HG03064 (cell line): ENCODE results near the gene HOXA7.

ENCODE experiments used
- ATAC-seq: cut with Tn5 transposase; IDR thresholded peaks from one replicate; pipeline ENCODE4 v1.9.1; 2021; ENCODE audit warnings: low read depth; ENCODE audit not compliant: unreplicated experiment

Gene HOXA7

GRCh38 chr7:27182861-27183681 is 26.6 kb upstream of the HOXA7 start:
- ATAC-seq: no peak

GRCh38 chr7:27182285-27182841 is 25.9 kb upstream of the HOXA7 start:
- no peak for ATAC-seq

- ATAC-seq: no peak
Measured at GRCh38 chr7:27181795-27182275, 25.4 kb upstream of the HOXA7 start.

- ATAC-seq: no peak
Measured at GRCh38 chr7:27180431-27181420, 24.3 kb upstream of the HOXA7 start.

- ATAC-seq: no peak
Measured at GRCh38 chr7:27179503-27180430, 23.3 kb upstream of the HOXA7 start.

- ATAC-seq: no peak
Measured at GRCh38 chr7:27179030-27179429, 22.6 kb upstream of the HOXA7 start.

GRCh38 chr7:27178366-27178765 is 21.9 kb upstream of the HOXA7 start:
- ATAC-seq: no peak

- no peak for ATAC-seq
Measured at GRCh38 chr7:27177795-27178320, 21.4 kb upstream of the HOXA7 start.

GRCh38 chr7:27176962-27177794 is 20.7 kb upstream of the HOXA7 start:
- ATAC-seq: no peak

GRCh38 chr7:27176524-27176845 is 20.0 kb upstream of the HOXA7 start:
- ATAC-seq: no peak

- no peak for ATAC-seq
Measured at GRCh38 chr7:27175626-27176523, 19.4 kb upstream of the HOXA7 start.

GRCh38 chr7:27174874-27175625 is 18.6 kb upstream of the HOXA7 start:
- ATAC-seq: no peak

GRCh38 chr7:27173956-27174873 is 17.7 kb upstream of the HOXA7 start, which contains the start of gene HOXA10:
Gene HOXA10, minus strand, starts transcription at chr7:27174320. Its CDS starts 14 bp downstream, at chr7:27174306.
- ATAC-seq: no peak

GRCh38 chr7:27173511-27173955 is 17.1 kb upstream of the HOXA7 start:
- ATAC-seq: no peak

GRCh38 chr7:27172823-27173510 is 16.5 kb upstream of the HOXA7 start:
- ATAC-seq: no peak
